IMR-90 (cell line): ENCODE measurements around the gene FLYWCH1. TPM values are rescaled to one million over a fixed set of nuclear protein-coding genes. Genes with fewer than 3 reads are reported as not detected.

Experiments
- ATAC-seq: fragments of 200-7000 bp; cut with Tn5 transposase; 2 replicates; pipeline ENCODE4 v1.9.1; 2020; ENCODE audit warnings: low read depth, mild to moderate bottlenecking, moderate library complexity
- BruUV-seq: library from RNA; stranded (reverse); fragments of 400-500 nt; replicated peaks from 2 replicates; lab custom pipeline; 2021; lab: Mats Ljungman, UMichigan
- CTCF ChIA-PET: fragments of 300-600 bp; formaldehyde crosslinking; extraction: SDS; loops from one replicate; lab custom pipeline; 2021; ENCODE audit warnings: antibody characterized with exemption; lab: Yijun Ruan, JAX
- POLR2A ChIA-PET: fragments of 300-600 bp; sonication (Branson Sonifier 250); formaldehyde crosslinking; loops from one replicate; lab custom pipeline; 2022; ENCODE audit warnings: antibody characterized with exemption; ENCODE audit not compliant: unreplicated experiment; lab: Charles Lee
- DNase-seq: peaks from one replicate; pipeline ENCODE4 v3.0.0; 2013
- H2AFZ ChIP-seq: replicated peaks from 2 replicates; pipeline ENCODE3; 2013; ENCODE audit warnings: low read length, mild to moderate bottlenecking; ENCODE audit not compliant: poor library complexity
- H2AK5ac ChIP-seq: 2 replicates; pipeline ENCODE4 v1.6.1; 2013; ENCODE audit warnings: low read depth, low read length, inconsistent platforms
- H2AK9ac ChIP-seq: replicated peaks from 2 replicates; pipeline ENCODE3; 2013; ENCODE audit warnings: mild to moderate bottlenecking, low read depth, low read length, moderate library complexity; ENCODE audit not compliant: poor library complexity
- H2BK120ac ChIP-seq: 2 replicates; pipeline ENCODE4 v1.6.1; 2013; ENCODE audit warnings: low read depth, low read length, inconsistent platforms
- H2BK15ac ChIP-seq: 3 replicates; pipeline ENCODE4 v1.6.1; 2013; ENCODE audit warnings: low read depth, low read length, inconsistent platforms
- H2BK20ac ChIP-seq: 2 replicates; pipeline ENCODE4 v1.6.1; 2013; ENCODE audit warnings: low read depth, mild to moderate bottlenecking, inconsistent platforms, low read length, moderate library complexity
- H2BK5ac ChIP-seq: 2 replicates; pipeline ENCODE4 v1.6.1; 2013; ENCODE audit warnings: mild to moderate bottlenecking, low read depth, low read length, inconsistent platforms; ENCODE audit not compliant: poor library complexity, severe bottlenecking
- H3K14ac ChIP-seq: replicated peaks from 2 replicates; pipeline ENCODE4 v1.6.1; 2013; ENCODE audit warnings: low read depth, low read length, inconsistent platforms
- H3K18ac ChIP-seq: 2 replicates; pipeline ENCODE4 v1.6.1; 2013; ENCODE audit warnings: low read depth, low read length, control low read depth
- H3K23ac ChIP-seq: 2 replicates; pipeline ENCODE4 v1.6.1; 2013; ENCODE audit warnings: low read depth, low read length, inconsistent platforms
- H3K27ac ChIP-seq: 2 replicates; pipeline ENCODE4 v1.5.1; 2013; ENCODE audit warnings: mild to moderate bottlenecking, control low read depth, low read length; ENCODE audit not compliant: insufficient read depth
- H3K27me3 ChIP-seq: 2 replicates; pipeline ENCODE4 v1.6.1; 2013; ENCODE audit warnings: low read length; ENCODE audit not compliant: control insufficient read depth, insufficient read depth
- H3K36me3 ChIP-seq: 2 replicates; pipeline ENCODE4 v1.6.1; 2013; ENCODE audit warnings: low read length, mixed read lengths; ENCODE audit not compliant: control insufficient read depth, insufficient read depth
- H3K4ac ChIP-seq: 2 replicates; pipeline ENCODE4 v1.6.1; 2013; ENCODE audit warnings: low read depth, low read length, inconsistent platforms
- H3K4me1 ChIP-seq: 2 replicates; pipeline ENCODE4 v1.6.1; 2013; ENCODE audit warnings: low read length, mixed read lengths; ENCODE audit not compliant: control insufficient read depth, insufficient read depth
- H3K4me2 ChIP-seq: 2 replicates; pipeline ENCODE4 v1.6.1; 2013; ENCODE audit warnings: low read depth, mild to moderate bottlenecking, control low read depth, low read length, moderate library complexity
- H3K4me3 ChIP-seq: 2 replicates; pipeline ENCODE4 v1.5.1; 2013; ENCODE audit warnings: low read depth, mild to moderate bottlenecking, control low read depth, low read length, moderate library complexity; ENCODE audit not compliant: insufficient read depth
- H3K56ac ChIP-seq: 2 replicates; pipeline ENCODE4 v1.6.1; 2013; ENCODE audit warnings: low read length, inconsistent platforms; ENCODE audit not compliant: insufficient read depth; ENCODE audit errors: extremely low read depth
- H3K79me1 ChIP-seq, 2 experiments: 2 replicates each; pipeline ENCODE4 v1.6.1; 2013; ENCODE audit warnings: low read length in 2 of 2, inconsistent platforms in 1 of 2, low read depth in 1 of 2
- H3K9ac ChIP-seq: 2 replicates; pipeline ENCODE4 v1.6.1; 2013; ENCODE audit warnings: low read depth, low read length, control low read depth
- H3K9me1 ChIP-seq: 2 replicates; pipeline ENCODE4 v1.6.1; 2013; ENCODE audit warnings: low read length, inconsistent platforms; ENCODE audit not compliant: insufficient read depth
- H3K9me3 ChIP-seq: 2 replicates; pipeline ENCODE4 v1.6.1; 2013; ENCODE audit warnings: low read length; ENCODE audit not compliant: control insufficient read depth, insufficient read depth
- H4K20me1 ChIP-seq: 2 replicates; pipeline ENCODE4 v1.6.1; 2013; ENCODE audit warnings: low read length, inconsistent platforms; ENCODE audit not compliant: insufficient read depth
- H4K5ac ChIP-seq: 2 replicates; pipeline ENCODE4 v1.6.1; 2013; ENCODE audit warnings: mild to moderate bottlenecking, low read depth, low read length, control low read depth
- H4K8ac ChIP-seq, 2 experiments: 2 replicates each; pipeline ENCODE4 v1.6.1; 2013; ENCODE audit warnings: low read depth in 2 of 2, low read length in 2 of 2, control low read depth in 1 of 2, inconsistent platforms in 1 of 2
- H4K91ac ChIP-seq: 2 replicates; pipeline ENCODE4 v1.6.1; 2013; ENCODE audit warnings: low read depth, low read length, inconsistent platforms; ENCODE audit not compliant: insufficient read depth
- BHLHE40 ChIP-seq: fragments of 150-350 bp; IDR thresholded peaks from 2 replicates; pipeline ENCODE4 v1.6.1; 2016; ENCODE audit warnings: mild to moderate bottlenecking, low read depth, low read length
- ELK1 ChIP-seq: fragments of 150-350 bp; IDR thresholded peaks from 2 replicates; pipeline ENCODE4 v1.6.1; 2016; ENCODE audit warnings: low read depth, mild to moderate bottlenecking, low read length, moderate library complexity, borderline replicate concordance
- FOS ChIP-seq: fragments of 150-350 bp; IDR thresholded peaks from 2 replicates; pipeline ENCODE4 v1.6.1; 2016; ENCODE audit warnings: low read depth, low read length
- MAFK ChIP-seq: IDR thresholded peaks from 2 replicates; pipeline ENCODE4 v1.6.1; 2012; ENCODE audit warnings: low read depth, low read length, improper control_type of control experiment
- MXI1 ChIP-seq: IDR thresholded peaks from 2 replicates; pipeline ENCODE4 v1.6.1; 2012; ENCODE audit warnings: low read depth, mild to moderate bottlenecking, low read length, moderate library complexity, borderline replicate concordance
- NFE2L2 ChIP-seq: fragments of 150-350 bp; IDR thresholded peaks from 2 replicates; pipeline ENCODE4 v1.6.1; 2016; ENCODE audit warnings: low read depth, mild to moderate bottlenecking, low read length
- POLR2A ChIP-seq: IDR thresholded peaks from 2 replicates; pipeline ENCODE4 v1.6.1; 2012; ENCODE audit warnings: mild to moderate bottlenecking, low read depth, low read length
- RAD21 ChIP-seq: IDR thresholded peaks from 2 replicates; pipeline ENCODE4 v1.6.1; 2012; ENCODE audit warnings: low read length, improper control_type of control experiment
- RFX5 ChIP-seq: IDR thresholded peaks from 2 replicates; pipeline ENCODE4 v1.8.0; 2012; ENCODE audit warnings: low read depth, mild to moderate bottlenecking, low read length, moderate library complexity
- SMC3 ChIP-seq: fragments of 150-350 bp; IDR thresholded peaks from 2 replicates; pipeline ENCODE4 v1.6.1; 2016; ENCODE audit warnings: low read depth, mild to moderate bottlenecking, antibody characterized with exemption, low read length, moderate library complexity
- USF2 ChIP-seq: fragments of 150-350 bp; IDR thresholded peaks from 2 replicates; pipeline ENCODE4 v1.6.1; 2017; ENCODE audit warnings: mild to moderate bottlenecking, antibody characterized with exemption, low read length, low read depth
- WGBS, 2 experiments: methylation state at CpG; one replicate each; pipeline versions ENCODE4 v1.1.5 to v1.1.7; 2013; ENCODE audit warnings: missing lambda C conversion rate in 2 of 2; ENCODE audit not compliant: insufficient read length in 1 of 2; ENCODE audit errors: extremely low coverage in 2 of 2; 5-methylcytosine and 5-hydroxymethylcytosine counted together
- dilution Hi-C: fragments of 300-500 bp; cut with HindIII; formaldehyde crosslinking; loops from one replicate; pipeline ENCODE4 v1.14.3; 2018; ENCODE audit warnings: low sequenced_read_pairs; ENCODE audit not compliant: unreplicated experiment
- in situ Hi-C: fragments of 300-500 bp; cut with MboI; formaldehyde crosslinking; loops from 3 replicates; pipeline ENCODE4 v1.14.3; 2019; ENCODE audit warnings: low sequenced_read_pairs, inconsistent platforms, mixed read lengths
- intact Hi-C: fragments of 100-400 bp; cut with micrococcal nuclease; formaldehyde crosslinking; loops from 2 replicates; pipeline ENCODE4 v1.10.0; 2022
- polyA plus RNA-seq, 3 experiments: library from polyadenylated mRNA; depleted of rRNA; stranded (reverse); fragments of >200 nt; gene quantifications; 2 replicates each; pipeline ENCODE4 v1.2.3, GENCODE V29; 2012; ENCODE audit warnings: low replicate concordance in 1 of 3
- total RNA-seq: library from RNA; depleted of rRNA; stranded (reverse); fragments of >200 nt; gene quantifications from 2 replicates; pipeline ENCODE4 v1.2.3, GENCODE V29; 2012

FLYWCH1 gene
- total and polyA plus RNA-seq, 2 of the 4 experiments (the other 2 are of a cell fraction) = 14.3 to 25.2 TPM

- no peak overlapping the region for H2AFZ ChIP-seq
Observed at GRCh38 chr16:2950773-2951172, 39.0 kb downstream of the FLYWCH1 start.

More at GRCh38 chr16:2950773-2951172, 39.0 kb downstream of the FLYWCH1 start:
- Histone ChIP-seq H3K9ac (no peak overlapping the region), H2BK120ac (no peak overlapping the region), H3K56ac (no peak overlapping the region), H4K8ac (no peak overlapping the region), H2AK9ac (no peak overlapping the region), H3K4ac (no peak overlapping the region), H3K4me2 (no peak overlapping the region), H4K20me1 (0 out of 2 replicates have a peak, but pooled peaks cover 8% of the 10 kb centered on the region), H3K9me1 (0 out of 2 replicates have a peak, but pooled peaks cover 3% of the 10 kb centered on the region), H3K79me1 (no peaks in the 10 kb centered on the region), H3K36me3 (peaks cover 21% of the 10 kb centered on the region), H3K4me1 (no peaks in the 10 kb centered on the region), H3K18ac (no peak overlapping the region), H3K14ac (no peak overlapping the region), H4K91ac (no peak overlapping the region), H3K27me3 (peaks cover 26% of the 10 kb centered on the region), H4K5ac (no peak overlapping the region), H2BK15ac (no peak overlapping the region), H3K9me3 (no peaks in the 10 kb centered on the region), H2AK5ac (no peak overlapping the region), H3K27ac (no peak overlapping the region), H3K23ac (no peak overlapping the region), H3K4me3 (no peak overlapping the region), H2BK20ac (no peak overlapping the region), H2BK5ac (no peak overlapping the region)
- no peak for DNase-seq
- no TSS peak for BruUV-seq
- 85% methylated on average over 5 of the region's 16 CpGs; no CpG with 5 or more reads in 1 of the 2 experiments for whole genome bisulfite sequencing, 2 experiments
- no peak for TF ChIP-seq NFE2L2
- TF ChIP-seq RFX5 = no peak
- TF ChIP-seq RAD21 = no peak
- TF ChIP-seq USF2 = no peak
- TF ChIP-seq BHLHE40 = no peak
- no peak for TF ChIP-seq MXI1
- no peak for TF ChIP-seq POLR2A
- no peak for TF ChIP-seq FOS
- no peak for TF ChIP-seq ELK1
- no peak for TF ChIP-seq SMC3
- TF ChIP-seq MAFK = no peak
- CTCF ChIA-PET = no interaction called here
- POLR2A ChIA-PET = no interaction called here
- no peak for ATAC-seq
- in situ Hi-C loops (no loop called here), intact Hi-C loops (no loop called here), dilution Hi-C loops (no loop called here)
